ENCODE results near the gene E2F4. TPM values are rescaled to one million over a fixed set of nuclear protein-coding genes. Genes with fewer than 3 reads are reported as not detected.

The E2F4 gene
- total and polyA plus RNA-seq, 2 of the 13 experiments (the other 11 are each of a cell fraction or from before 2014, with no cell fraction given), result 84.8 to 91.2 TPM

- TF ChIP-seq KDM5A (IDR thresholded peaks at IDR 0.05; ENCODE audit: borderline replicate concordance, low read length) (no peak), ZSCAN30 (CRISPR knock-in tag; IDR thresholded peaks at IDR 0.05) (no peak), SPEN (CRISPR knock-in tag; IDR thresholded peaks at IDR 0.05; ENCODE audit: low read depth) (peak; percentile 93), ZNF777 (CRISPR knock-in tag; IDR thresholded peaks at IDR 0.05) (peak; percentile 89), REL (CRISPR knock-in tag; conservative IDR thresholded peaks at IDR 0.05) (peak; percentile 94), ZNF564 (CRISPR knock-in tag; IDR thresholded peaks at IDR 0.05) (peak; percentile 65; the same call in 1 of the 2 replicates), PHF20 (CRISPR knock-in tag; IDR thresholded peaks at IDR 0.05) (peak; percentile 60; the same call in 1 of the 2 replicates), ZKSCAN5 (CRISPR knock-in tag; IDR thresholded peaks at IDR 0.05) (no peak), U2AF2 (IDR thresholded peaks at IDR 0.05; ENCODE audit: low read depth, low read length) (no peak), ZNF101 (CRISPR knock-in tag; IDR thresholded peaks at IDR 0.05; ENCODE audit: borderline replicate concordance, low read depth) (no peak), RFX5 (IDR thresholded peaks at IDR 0.05; ENCODE audit: low read depth, low read length) (no peak), SSRP1 (CRISPR knock-in tag; IDR thresholded peaks at IDR 0.05) (no peak), MIER3 (CRISPR knock-in tag; IDR thresholded peaks at IDR 0.05; ENCODE audit: borderline replicate concordance) (peak; percentile 76; the same call in 1 of the 2 replicates), ZNF883 (CRISPR knock-in tag; IDR thresholded peaks at IDR 0.05; ENCODE audit: not compliant biosample characterization) (peak; percentile 90), ZNF430 (CRISPR knock-in tag; IDR thresholded peaks at IDR 0.05) (peak; percentile 61; the same call in 1 of the 2 replicates), NR2F6 (IDR thresholded peaks at IDR 0.05) (no peak), NR2F6 (CRISPR knock-in tag; IDR thresholded peaks at IDR 0.05) (peak; percentile 75; the same call in 1 of the 2 replicates), NFRKB (IDR thresholded peaks at IDR 0.05) (no peak), ZNF724P (CRISPR knock-in tag; IDR thresholded peaks at IDR 0.05; ENCODE audit: borderline replicate concordance) (peak; percentile 91), NFYB (CRISPR knock-in tag; IDR thresholded peaks at IDR 0.05) (peak; percentile 75), ZNF782 (CRISPR knock-in tag; IDR thresholded peaks at IDR 0.05; ENCODE audit: borderline replicate concordance) (peak; percentile 99), NFAT5 (CRISPR knock-in tag; IDR thresholded peaks at IDR 0.05) (no peak; the same call in 1 of the 2 replicates), ZNF451 (CRISPR knock-in tag; IDR thresholded peaks at IDR 0.05) (peak; percentile 95), CBFB (CRISPR knock-in tag; IDR thresholded peaks at IDR 0.05) (peak; percentile 75; the same call in 1 of the 2 replicates), ZNF841 (CRISPR knock-in tag; IDR thresholded peaks at IDR 0.05; ENCODE audit: borderline replicate concordance) (0 out of 2 replicates have a peak, but pooled peaks have one; percentile 75), FOXO1 (CRISPR knock-in tag; IDR thresholded peaks at IDR 0.05) (peak; percentile 51), RBAK (CRISPR knock-in tag; IDR thresholded peaks at IDR 0.05) (peak; percentile 66; the same call in 1 of the 2 replicates), GLI4 (CRISPR knock-in tag; IDR thresholded peaks at IDR 0.05; ENCODE audit: borderline replicate concordance) (peak; percentile 83; the same call in 1 of the 2 replicates)
Observed at GRCh38 chr16:67173808-67174705, 17.9 kb upstream of the E2F4 start (continued).
